Stimulated activated CD4-positive, alpha-beta T cell treated with anti-CD3 and anti-CD28 coated beads, Interleukin-2, amount 100 ng/mL, for 24 hours (primary cell): ENCODE results near the gene GPHN.
"Not testable (repeated sequence)": the region's sequence is repeated elsewhere in the genome, so short reads cannot be mapped to it uniquely, and the experiment has no call there.

Experiments used
- DNase-seq, 2 donors: peaks; one replicate each; pipeline ENCODE4 v3.0.0-alpha.2; 2020

The GPHN gene

GRCh38 chr14:66974397-66975025 lies 466.6 kb downstream of the GPHN start:
- no peak for DNase-seq

- DNase-seq: no peak
Observed at GRCh38 chr14:66975251-66975650, 467.3 kb downstream of the GPHN start.

- DNase-seq: no peak
Observed at GRCh38 chr14:66979101-66979974, 471.4 kb downstream of the GPHN start.

GRCh38 chr14:66982247-66982646 lies 474.3 kb downstream of the GPHN start:
- no peak for DNase-seq

GRCh38 chr14:66992776-66993175 lies 484.8 kb downstream of the GPHN start:
- no peak for DNase-seq

- DNase-seq: no peak
Observed at GRCh38 chr14:66993512-66993911, 485.6 kb downstream of the GPHN start.

GRCh38 chr14:66998013-66998412 lies 490.1 kb downstream of the GPHN start:
- no peak for DNase-seq

- DNase-seq: no peak
Observed at GRCh38 chr14:66999978-67000377, 492.0 kb downstream of the GPHN start.

GRCh38 chr14:67002994-67003753 lies 495.2 kb downstream of the GPHN start:
- DNase-seq: no peak

- DNase-seq: no peak
Observed at GRCh38 chr14:67004521-67004920, 496.6 kb downstream of the GPHN start.

- DNase-seq: no peak
Observed at GRCh38 chr14:67010602-67011001, 502.7 kb downstream of the GPHN start.

- no peak for DNase-seq
Observed at GRCh38 chr14:67016856-67017255, 508.9 kb downstream of the GPHN start.

- DNase-seq: no peak
Observed at GRCh38 chr14:67018720-67019119, 510.8 kb downstream of the GPHN start.

- no peak for DNase-seq
Observed at GRCh38 chr14:67019796-67020195, 511.8 kb downstream of the GPHN start.

- no peak for DNase-seq
Observed at GRCh38 chr14:67031920-67032774, 524.2 kb downstream of the GPHN start.

GRCh38 chr14:67045440-67045839 lies 537.5 kb downstream of the GPHN start:
- DNase-seq: no peak

- no peak for DNase-seq
Observed at GRCh38 chr14:67050896-67051295, 542.9 kb downstream of the GPHN start.

GRCh38 chr14:67056684-67057083 lies 548.7 kb downstream of the GPHN start:
- DNase-seq: no peak

GRCh38 chr14:67059596-67059995 lies 551.6 kb downstream of the GPHN start:
- DNase-seq: no peak

- DNase-seq: no peak
Observed at GRCh38 chr14:67060546-67060945, 552.6 kb downstream of the GPHN start.

- not testable (repeated sequence) for DNase-seq
Observed at GRCh38 chr14:67067070-67067814, 559.3 kb downstream of the GPHN start.

- no peak for DNase-seq
Observed at GRCh38 chr14:67068251-67068650, 560.3 kb downstream of the GPHN start.
